Stimulated activated CD8-positive, alpha-beta memory T cell treated with anti-CD3 and anti-CD28 coated beads, Interleukin-4, amount 100 ng/mL, for 4 hours (primary cell): ENCODE results near the gene NFAM1.

Experiments
- DNase-seq, 2 donors: peaks; one replicate each; pipeline ENCODE4 v3.0.0-alpha.2; 2020; ENCODE audit warnings: low read depth in 2 of 2, low spot score in 1 of 2

Gene NFAM1

DNA sequence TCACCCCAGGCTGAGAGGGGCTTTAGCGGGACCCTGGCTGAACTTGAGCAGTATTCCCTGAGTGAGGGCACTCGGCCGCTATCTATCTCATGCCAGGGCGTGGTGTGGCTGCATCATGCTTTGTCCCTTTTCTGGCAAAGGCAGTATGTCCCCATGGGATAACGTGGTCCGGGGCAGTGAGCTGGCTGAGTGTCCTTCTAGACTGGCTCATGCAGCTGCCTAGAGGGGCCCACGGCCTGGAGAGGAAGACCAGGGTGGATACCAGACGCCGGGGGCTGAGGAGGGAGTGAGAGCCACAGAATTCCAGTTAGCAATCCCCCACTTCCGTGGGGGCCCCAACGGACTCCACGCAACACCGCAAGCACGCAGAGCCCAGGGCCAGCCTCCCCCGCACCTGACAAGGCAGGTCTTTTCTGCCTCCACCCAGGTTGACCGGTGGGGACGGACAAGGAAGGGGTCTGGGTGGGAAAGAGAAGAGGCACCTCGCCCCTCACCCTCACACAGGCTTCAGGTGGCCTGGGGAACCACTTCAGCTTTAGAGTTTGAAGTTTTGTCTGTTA is 15.5 kb downstream of the NFAM1 start:
- no peak for DNase-seq

DNA sequence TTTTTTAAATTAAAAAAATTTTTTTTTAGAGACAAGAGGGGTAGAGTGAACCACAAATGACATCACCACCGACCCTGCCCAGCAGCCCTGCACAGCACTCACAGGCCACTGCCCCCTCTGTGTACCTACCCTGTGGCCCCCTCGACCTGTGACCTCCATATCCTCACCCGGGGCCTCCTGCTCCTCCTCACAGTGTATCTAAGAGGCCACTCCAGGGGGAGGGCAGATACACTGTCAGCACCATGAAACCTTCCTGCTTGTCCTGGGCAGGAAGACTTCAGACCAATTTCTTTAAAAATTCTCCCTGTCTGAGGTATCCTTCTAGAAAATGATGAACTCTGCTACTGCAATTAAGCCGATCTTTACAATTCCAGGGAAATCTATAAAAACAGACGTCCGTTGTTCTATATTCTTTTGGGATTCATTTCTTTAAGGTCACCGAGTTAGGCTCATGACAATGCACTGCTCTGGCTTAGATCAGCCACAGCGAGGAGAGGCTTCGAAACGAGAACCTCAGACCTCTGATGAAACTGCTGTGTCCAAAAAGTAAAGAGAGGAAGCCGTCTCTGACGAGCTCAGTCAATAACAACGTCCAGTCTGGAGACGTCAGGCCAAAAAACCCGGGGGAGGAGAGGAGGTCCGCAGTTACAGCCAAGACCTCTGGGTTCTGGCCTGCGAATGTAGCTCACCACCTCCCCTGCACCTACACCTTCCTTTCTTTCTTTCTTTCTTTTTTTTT is 17.5 kb downstream of the NFAM1 start:
- no peak for DNase-seq

DNA sequence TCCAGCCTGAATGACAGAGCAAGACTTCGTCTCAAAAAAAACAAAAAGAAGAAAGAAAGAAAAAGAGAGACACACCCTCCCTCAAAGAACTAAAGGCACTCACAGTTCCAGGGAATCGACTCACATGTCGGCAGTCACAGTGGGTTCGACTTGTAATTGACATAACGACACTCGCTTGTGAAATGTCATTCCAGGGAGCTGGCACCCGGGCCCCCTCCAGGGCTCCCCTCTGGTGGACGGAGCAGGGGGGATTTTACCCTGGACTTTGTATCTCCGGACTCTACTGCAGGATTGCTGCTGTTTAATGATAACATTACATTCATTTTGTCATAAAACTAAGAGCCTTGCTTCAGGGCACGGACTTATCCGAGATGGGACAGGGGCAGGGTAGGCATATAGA is 18.2 kb downstream of the NFAM1 start:
- DNase-seq: no peak

DNA sequence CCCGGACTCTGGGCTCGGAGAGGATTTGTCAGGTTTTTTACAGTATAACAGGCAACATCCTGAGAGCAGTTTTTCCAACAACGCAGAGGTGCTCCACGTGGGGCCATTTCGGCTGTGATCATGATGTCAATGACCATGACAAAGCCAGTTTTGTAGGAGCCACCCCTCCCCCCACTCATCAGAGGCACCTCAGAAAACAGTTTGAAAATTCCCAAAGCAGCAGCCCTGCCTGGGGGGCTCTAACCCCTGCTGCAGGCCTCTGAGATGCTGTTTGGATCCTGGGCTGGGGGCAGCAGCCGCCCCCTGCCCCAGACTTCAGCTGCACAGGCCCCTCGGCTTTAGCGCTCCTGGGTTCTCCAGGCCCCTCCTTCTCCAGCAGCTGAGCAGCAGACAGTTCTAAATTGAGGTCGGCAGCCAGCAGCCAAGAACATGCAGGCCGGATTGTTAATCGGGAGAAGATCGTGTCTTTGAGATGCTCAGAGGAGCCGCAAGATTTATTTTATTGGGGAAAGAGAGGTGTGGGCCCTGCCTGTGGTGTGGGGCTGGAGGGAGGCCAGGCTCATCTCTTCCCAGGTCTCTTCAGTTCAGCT is 19.4 kb downstream of the NFAM1 start:
- no peak for DNase-seq

DNA sequence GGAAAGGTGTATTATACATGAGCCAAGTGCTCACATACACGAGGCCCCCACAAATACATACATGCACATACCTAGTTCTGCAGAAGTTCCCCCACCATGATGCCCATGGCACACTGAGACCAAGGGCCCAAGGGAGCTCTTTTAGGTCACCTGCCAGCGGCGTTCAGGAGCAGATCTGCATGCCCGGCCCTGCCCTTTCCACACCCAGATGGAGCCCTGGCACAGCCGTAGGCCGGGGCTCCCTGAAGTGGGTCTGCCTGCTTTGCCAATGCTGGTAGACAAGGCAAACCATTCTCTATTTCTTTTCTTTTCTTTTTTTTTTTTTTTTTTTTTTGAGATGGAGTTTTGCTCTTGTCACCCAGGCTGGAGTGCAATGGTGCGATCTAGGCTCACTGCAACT is 21.5 kb downstream of the NFAM1 start:
- DNase-seq: no peak

DNA sequence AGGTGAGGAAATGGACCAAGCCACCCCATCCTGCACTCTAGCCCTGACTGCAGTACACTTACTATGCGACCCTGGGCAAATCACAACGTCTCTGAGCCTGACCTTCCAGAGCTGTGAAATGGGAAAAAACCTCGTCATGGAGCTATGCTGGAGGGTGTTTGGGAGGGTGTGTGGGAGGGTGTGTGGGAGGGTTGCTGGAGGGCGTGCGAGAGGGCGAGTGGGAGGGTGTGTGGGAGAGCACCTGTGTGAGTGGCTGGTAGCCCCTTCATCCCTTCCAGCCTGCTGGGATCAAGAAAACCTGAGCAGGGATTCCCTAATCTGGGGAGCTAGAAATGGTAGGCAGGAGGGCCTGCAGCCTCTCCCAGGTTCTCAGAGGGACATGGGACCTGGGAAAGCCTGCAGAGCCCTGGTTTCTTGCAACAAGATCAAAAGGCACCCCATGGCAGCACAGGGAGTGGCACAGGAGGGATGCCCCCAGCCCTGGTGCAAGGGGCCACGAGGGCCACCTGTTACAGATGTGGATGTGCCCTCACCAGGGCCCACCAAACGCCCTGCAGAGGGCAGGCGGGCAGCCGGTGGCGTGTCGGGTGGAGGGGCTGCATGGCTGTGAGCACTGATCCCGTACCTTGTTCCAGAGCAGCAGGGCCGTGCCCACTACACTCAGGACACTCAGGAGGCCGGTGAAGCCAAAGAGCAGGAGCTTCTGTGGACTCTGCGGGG is 23.2 kb downstream of the NFAM1 start:
- no peak for DNase-seq

DNA sequence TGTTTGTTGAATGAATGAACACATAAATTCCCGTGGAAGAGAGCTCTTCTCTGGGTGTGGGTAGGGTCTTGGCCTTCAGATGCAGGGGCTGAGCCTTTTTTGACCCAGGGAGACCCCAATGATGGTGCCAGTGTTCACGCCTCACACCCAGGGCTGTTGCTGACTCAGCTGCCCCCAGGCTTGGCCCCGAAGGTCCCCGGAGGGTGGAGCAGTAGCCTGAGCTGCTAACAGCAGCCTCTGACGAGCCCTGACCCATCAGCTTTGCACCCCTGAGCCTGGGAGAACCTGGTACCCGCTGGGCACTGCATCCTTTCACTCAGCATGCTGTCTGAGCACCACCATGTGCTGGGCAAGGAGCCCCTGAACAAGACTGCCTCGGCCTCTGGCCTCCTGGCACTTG is 23.9 kb downstream of the NFAM1 start:
- DNase-seq: no peak

DNA sequence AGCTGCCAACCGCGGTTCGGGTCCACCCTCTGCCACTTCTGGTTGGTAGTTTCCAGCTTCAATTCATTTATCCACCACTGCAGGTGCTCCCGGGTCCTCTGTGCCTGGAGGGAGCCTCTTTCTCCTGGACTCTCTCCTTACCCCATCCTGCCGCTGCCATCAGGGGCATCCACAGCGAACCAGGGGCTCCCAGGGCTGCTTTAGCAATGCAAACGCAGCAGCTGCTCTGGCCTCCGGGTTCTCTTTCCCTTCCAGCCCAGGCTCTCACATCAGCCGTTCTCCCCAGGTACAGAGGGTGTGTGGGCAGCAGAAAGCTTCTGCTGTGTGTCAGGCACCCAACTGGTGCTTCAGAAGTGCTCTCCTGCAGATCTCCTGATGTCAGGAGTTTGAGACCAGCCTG is 27.9 kb downstream of the NFAM1 start:
- DNase-seq: no peak

DNA sequence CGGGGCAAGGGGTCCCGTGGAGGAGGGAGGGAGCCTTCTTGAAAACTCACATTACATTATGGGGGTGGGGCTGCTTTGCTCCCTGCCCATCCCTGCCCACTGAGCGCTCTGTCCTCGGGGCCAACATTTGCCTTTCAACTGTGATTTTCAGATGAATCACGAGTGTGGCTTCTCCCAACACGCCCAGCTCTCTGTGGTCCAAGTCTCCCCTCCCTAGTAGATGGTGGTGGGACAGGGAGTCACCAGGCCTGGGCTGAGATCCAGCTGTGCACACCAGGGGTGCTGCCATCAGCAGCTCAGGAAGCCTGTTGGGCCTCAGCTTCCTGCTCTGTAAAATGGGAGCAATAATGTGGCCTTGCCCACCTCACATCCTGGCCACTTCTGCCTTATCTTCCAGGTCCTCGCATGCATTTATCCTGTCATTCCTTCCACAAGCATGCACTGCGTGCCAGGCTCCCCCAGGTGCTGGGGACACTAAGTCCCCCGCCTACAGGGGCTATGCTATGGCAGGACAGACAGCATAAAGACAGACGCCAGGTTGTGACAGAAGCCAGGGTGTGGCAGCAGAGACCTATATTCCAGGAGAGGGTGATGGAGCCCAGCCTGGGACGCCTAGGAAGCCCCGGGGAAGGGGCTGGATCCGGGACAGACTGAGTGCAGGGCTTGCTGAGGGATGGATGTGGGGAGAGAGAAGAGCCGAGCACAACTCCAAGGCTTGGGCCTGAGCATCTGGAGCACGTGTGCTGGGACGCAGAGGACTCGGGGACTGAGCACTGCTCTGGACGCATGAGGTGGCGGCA is 30.5 kb downstream of the NFAM1 start:
- DNase-seq: no peak

DNA sequence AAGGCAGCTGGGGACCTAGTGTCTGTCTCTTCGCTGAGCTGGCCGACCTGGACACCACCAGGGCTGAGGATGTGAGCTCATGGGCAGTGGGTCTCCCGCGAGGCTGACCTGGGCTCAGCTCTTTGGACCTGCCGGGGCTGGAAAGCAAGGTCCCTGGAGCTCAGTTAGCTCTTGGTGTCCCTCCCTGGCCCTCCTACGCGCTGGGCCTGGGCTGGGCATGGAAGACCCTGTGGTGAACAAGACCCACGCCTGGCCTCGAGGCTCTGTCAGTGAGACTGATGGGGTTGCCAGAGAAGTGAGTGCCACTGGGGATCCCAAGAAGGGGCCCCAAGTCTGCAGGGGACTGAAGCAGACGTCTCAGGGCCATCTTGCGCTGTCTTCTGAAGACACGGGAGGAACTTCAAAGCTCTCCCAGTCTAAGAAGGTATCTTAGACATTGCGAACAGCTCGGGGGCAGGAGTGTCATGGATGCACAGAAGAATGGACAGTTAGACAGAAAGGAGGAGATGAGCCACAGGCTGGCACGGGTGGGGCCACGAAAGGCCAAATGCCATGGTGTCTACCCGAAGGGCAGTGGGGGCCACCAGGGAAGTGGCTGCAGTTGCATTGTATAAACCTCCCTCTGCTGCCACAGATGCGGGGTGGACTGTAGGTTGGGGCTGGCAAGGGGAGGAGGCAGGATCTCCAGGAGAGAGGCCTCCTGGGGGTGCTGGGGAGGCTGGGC is 31.2 kb downstream of the NFAM1 start:
- no peak for DNase-seq

DNA sequence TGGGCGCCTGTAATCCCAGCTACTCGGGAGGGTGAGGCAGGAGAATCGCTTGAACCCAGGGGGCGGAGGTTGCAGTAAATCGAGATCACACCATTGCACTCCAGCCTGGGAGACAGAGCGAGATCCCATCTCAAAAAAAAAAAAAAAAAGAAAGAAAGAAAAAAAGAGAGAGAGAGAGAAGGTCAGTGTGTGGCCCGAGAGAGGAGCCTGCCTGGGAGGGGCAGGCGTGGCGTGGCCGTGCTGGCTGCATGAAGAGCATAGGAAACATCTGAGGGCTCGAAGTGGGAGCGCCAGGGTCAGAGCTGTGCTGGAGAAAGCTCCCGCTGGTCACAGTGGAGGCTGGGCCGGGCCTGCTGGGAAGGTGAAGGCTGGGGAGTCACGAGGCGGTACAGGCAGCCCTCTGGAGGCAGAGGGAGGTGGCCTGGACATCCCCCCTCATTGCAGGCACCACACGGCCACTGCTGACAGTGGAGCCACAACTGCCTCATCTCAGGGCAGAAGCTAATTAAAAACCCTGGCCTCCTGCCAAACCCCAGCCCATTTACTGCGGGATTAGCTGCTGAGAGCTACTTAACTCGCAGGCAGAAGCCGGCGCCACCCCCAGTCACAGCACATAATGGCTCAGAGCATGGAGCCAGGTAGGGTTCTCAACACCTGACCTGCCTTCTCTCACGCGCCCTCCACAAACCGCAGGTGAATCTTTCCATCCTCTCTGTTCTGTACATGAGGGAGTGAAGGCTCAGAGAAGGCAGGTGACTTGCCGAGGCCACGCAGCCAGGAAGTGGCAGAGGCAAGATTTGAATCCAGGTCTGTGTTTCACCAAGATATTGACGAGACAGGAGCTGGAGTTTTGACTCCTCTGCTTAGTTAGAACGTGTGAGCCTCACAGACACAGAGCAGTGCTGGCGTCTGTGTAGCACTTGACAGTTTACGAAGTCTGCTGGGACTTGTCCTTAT is 32.6 kb downstream of the NFAM1 start:
- DNase-seq: no peak

DNA sequence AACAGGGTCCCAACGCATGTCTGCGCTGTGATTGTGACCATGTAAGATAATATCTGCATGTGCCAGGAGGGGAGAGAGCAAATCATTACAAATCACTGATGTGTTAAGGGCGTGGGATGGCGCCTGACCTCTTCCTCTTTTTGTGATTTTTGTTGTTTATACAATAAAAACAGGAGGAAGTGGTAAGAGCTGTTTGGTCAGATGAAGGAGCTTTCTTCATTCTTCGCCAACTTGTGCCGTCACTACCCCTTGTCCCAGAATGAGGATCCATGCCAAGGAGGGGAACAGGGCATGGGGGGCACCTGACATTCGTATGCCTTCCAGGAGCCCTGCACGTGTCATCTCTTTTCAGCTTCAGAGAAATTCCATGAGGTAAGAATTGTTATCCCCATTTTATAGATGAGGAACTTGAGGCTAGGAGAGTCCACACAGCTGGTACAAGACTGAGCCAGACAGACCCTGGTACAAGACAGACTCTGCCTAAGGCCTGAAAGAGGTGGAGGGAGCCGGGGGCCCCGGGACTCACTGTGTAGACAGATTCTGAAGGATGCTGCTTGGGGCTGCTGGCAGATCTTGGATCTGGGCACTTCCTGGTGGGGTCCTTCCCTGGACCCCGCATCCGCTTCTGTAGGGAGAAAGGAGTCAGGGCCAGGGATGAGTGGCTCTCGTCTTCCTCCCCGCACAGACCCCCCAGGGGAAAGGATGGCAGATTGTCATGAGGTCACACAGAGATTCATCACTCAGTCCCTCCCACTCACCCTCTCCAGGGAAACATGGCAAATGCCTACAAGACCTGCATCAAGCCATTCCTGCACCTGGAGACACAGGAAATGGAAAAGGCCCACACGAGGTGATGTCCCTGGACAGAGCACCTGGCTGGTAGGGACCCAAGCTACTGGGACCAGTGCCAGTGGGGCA is 34.6 kb downstream of the NFAM1 start:
- DNase-seq: no peak

DNA sequence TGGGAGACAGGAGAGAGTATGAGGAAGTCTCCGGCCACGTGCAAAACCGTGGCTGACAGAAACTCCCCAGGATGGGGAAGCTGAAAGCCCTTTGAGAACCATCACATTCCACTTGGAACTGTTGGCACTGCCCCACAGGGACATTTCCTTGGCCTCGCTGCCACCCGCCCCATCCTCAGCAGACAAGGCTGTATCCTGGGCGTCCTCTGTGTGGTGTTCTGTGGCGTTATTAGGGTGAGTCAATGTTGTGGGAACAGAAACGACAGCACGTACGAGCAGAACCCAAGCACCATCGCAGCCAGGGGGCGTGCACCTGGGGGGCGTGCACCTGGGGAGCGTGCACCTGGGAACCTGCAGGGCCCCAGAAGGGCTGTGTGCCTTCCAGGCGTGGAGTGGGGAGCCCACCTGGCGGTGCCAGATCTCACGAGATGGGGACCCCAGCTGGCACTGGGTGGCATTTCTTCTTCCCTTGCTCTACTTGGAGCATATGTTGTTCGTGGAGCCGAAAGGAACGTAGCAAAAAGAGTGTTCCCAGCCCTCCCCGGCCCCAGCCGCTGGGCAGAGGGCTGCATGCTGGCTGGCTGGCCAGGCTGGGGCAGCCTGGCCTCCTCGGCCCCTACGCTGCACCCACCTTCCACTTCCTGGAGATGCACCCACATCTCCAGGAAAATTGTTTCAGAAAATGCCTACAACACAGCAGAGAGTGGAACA is 35.4 kb downstream of the NFAM1 start:
- no peak for DNase-seq

DNA sequence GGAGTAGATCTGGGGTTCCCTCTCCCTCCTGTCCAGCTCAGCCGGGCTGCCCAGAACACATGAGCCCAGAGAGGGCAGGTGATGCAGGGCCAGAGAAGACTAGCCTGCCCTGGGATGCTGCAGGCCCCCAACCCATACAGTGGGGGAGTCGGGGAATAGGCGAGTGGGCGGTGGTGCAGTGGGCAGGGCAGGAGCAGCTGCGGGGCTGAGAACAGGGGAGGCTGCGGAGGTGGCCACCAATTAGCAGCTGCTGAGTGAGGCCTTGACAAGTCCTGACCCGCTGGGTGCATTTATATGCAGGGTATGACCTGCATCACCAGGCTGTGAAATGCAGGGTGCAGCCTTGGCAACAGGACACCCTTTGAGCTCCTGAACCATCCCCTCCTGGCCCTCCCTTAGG is 43.1 kb downstream of the NFAM1 start:
- DNase-seq: no peak

DNA sequence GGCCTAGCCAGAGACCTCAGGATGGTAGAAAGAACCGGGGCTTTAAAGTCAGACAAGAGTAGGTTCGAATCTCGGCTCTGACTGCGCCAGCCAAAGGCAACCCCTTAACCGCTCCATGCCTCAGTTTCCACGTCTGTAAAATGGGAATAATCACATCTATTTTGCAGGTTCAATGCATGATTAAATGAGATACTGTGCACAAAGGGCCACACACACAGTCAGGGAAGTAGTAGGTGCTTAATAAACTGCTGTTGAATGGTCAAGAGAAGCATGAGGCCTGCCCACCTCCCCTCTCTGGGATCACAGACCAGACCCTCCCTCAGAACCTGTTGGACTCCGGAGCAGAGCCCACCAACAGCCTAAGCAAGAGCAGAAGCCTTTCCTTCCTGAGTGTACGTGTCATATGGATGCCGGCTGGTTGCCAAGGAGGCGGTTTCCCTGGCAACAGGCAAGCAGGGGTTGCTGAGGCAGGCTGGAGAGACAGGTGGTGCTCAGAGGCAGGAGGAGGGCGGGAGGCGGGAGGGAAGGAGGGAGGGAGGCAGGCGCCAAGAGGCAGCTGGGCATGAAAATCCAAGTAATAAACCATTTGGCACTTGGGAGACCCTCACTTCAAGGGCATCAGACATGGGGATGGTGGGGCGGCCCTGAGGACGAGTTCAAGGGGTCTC is 43.9 kb downstream of the NFAM1 start:
- DNase-seq: no peak

DNA sequence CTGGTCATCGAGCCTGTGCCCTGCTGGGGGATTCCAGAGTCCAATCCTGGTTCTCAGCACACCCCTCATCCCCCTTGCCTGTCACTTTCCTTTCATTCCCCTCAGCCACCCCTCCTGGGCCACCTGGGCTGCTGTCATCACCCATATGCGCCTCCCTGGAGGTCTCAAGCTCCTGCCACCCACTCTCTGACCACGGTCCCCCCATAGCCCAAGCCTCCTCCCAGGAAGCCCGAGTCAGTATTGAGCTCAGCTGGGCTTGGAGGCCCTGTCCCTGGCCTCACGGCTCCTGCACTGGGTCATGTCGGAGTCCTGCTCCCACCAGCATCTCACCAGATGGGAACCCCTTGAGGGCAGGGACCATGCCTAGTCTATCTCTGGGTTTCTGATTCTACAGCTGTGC is 44.6 kb downstream of the NFAM1 start:
- DNase-seq: no peak

DNA sequence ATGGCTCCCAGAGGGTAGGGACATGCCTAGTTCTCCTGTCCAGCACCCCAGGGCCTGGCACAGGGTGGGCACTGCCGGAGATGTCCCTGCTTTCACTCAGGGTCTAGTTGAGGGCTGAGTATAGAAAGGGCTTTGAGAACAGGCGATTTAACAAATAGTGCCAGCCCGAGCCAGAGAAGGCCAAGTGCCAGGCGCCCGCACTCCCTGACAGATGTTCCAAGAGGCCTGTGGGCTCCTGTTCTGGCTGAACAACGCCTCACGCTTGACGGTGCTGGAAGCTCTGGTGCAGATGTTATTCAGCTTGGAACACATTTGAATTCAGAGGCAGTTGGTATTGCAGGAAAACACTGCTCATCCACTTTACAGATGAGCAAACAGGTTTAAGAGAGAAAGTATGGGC is 46.5 kb downstream of the NFAM1 start:
- no peak for DNase-seq
